NCI-H82 treated with DMSO at 0.1 percent for 48 hours (cell line): ENCODE data around the gene PRPF38B.

Source experiments
- DNase-seq: peaks from one replicate; lab custom pipeline; 2025; ENCODE audit not compliant: unreplicated experiment; lab: John Stamatoyannopoulos, UW

The PRPF38B gene

GRCh38 chr1:108717774-108718316, 25.7 kb downstream of the PRPF38B start:
- no peak for DNase-seq

- no peak for DNase-seq
Measured at GRCh38 chr1:108718927-108719655, 27.0 kb downstream of the PRPF38B start.

- no peak for DNase-seq
Measured at GRCh38 chr1:108719656-108720435, 27.7 kb downstream of the PRPF38B start.

GRCh38 chr1:108722292-108722691, 30.2 kb downstream of the PRPF38B start:
- DNase-seq = no peak

- no peak for DNase-seq
Measured at GRCh38 chr1:108725906-108726305, 33.8 kb downstream of the PRPF38B start.

GRCh38 chr1:108728327-108728923, 36.3 kb downstream of the PRPF38B start:
- DNase-seq = no peak

- DNase-seq = no peak
Measured at GRCh38 chr1:108729481-108729880, 37.4 kb downstream of the PRPF38B start.

- no peak for DNase-seq
Measured at GRCh38 chr1:108732398-108732797, 40.3 kb downstream of the PRPF38B start.

GRCh38 chr1:108734171-108734865, 42.2 kb downstream of the PRPF38B start:
- no peak for DNase-seq

GRCh38 chr1:108742253-108742652, 50.1 kb downstream of the PRPF38B start:
- no peak for DNase-seq

GRCh38 chr1:108745980-108746381, 53.9 kb downstream of the PRPF38B start:
- no peak for DNase-seq

GRCh38 chr1:108746382-108747170, 54.5 kb downstream of the PRPF38B start, which contains the start of gene STXBP3:
Gene STXBP3 (plus strand): TSS chr1:108746674. CDS start chr1:108746738, 64 bp downstream.
- DNase-seq = peak; percentile 94

- DNase-seq = peak; percentile 63
Measured at GRCh38 chr1:108747171-108747850, 55.2 kb downstream of the PRPF38B start.

- DNase-seq = no peak
Measured at GRCh38 chr1:108747898-108748297, 55.8 kb downstream of the PRPF38B start.

- DNase-seq = no peak
Measured at GRCh38 chr1:108749081-108749480, 57.0 kb downstream of the PRPF38B start.

- DNase-seq = no peak
Measured at GRCh38 chr1:108750476-108751181, 58.5 kb downstream of the PRPF38B start.
